GM12878 (cell line): ENCODE data around the gene POU5F2. TPM values are rescaled to one million over a fixed set of nuclear protein-coding genes. Genes with fewer than 3 reads are reported as not detected.

Source experiments
- ATAC-seq: fragments of 200-7000 bp; cut with Tn5 transposase; 3 replicates; pipeline ENCODE4 v1.9.1; 2020; ENCODE audit warnings: mild to moderate bottlenecking, moderate library complexity
- BruUV-seq: library from RNA; stranded (reverse); fragments of 400-500 nt; replicated peaks from 2 replicates; lab custom pipeline; 2021; lab: Mats Ljungman, UMichigan
- CTCF ChIA-PET: fragments of 300-600 bp; sonication (Branson Sonifier 250); formaldehyde crosslinking; extraction: SDS; loops from one replicate; lab custom pipeline; 2021; ENCODE audit warnings: inconsistent platforms; lab: Yijun Ruan, JAX
- POLR2A ChIA-PET: fragments of 350-600 bp; formaldehyde crosslinking; extraction: SDS; loops from one replicate; lab custom pipeline; 2021; ENCODE audit warnings: inconsistent platforms; lab: Charles Lee
- RAD21 ChIA-PET: fragments of 300-600 bp; sonication (Branson Sonifier 250); formaldehyde crosslinking; loops from one replicate; lab custom pipeline; 2023; ENCODE audit warnings: antibody characterized with exemption; ENCODE audit not compliant: unreplicated experiment; lab: Charles Lee
- SMC1A ChIA-PET: fragments of 300-600 bp; sonication (Branson Sonifier 250); formaldehyde crosslinking; loops from one replicate; lab custom pipeline; 2023; ENCODE audit not compliant: unreplicated experiment, uncharacterized antibody; lab: Charles Lee
- DNase-seq: peaks from one replicate; pipeline ENCODE4 v3.0.0-alpha.2; 2011; ENCODE audit warnings: low read depth, low spot score
- FAIRE-seq: peaks from 3 replicates; lab custom pipeline; 2011; peaks lifted over from hg19 to GRCh38; lab: Jason Lieb, UNC
- H2AFZ ChIP-seq: 2 replicates; pipeline ENCODE4 v1.6.0; 2011; ENCODE audit warnings: low read depth, low read length, control low read depth; ENCODE audit not compliant: control insufficient read depth
- H3K27ac ChIP-seq: 2 replicates; pipeline ENCODE4 v1.5.1; 2011; ENCODE audit warnings: control low read depth; ENCODE audit not compliant: control insufficient read depth, insufficient read depth
- H3K27me3 ChIP-seq, 2 experiments: replicated peaks in 1 of 2; 2 replicates each; pipeline versions ENCODE4 v1.6.0 to v1.6.1; 2011; ENCODE audit warnings: low read length in 1 of 2; ENCODE audit not compliant: control insufficient read depth in 2 of 2, insufficient read depth in 2 of 2
- H3K36me3 ChIP-seq, 2 experiments: 2 replicates each; pipeline ENCODE4 v1.5.1; 2011; ENCODE audit warnings: low read length in 1 of 2; ENCODE audit not compliant: control insufficient read depth in 2 of 2, insufficient read depth in 2 of 2
- H3K4me1 ChIP-seq: 2 replicates; pipeline ENCODE4 v1.6.1; 2011; ENCODE audit warnings: mild to moderate bottlenecking, low read length, moderate library complexity, mixed read lengths; ENCODE audit not compliant: control insufficient read depth, insufficient read depth
- H3K4me2 ChIP-seq: 2 replicates; pipeline ENCODE4 v1.6.0; 2011; ENCODE audit warnings: control low read depth; ENCODE audit not compliant: control insufficient read depth, insufficient read depth
- H3K4me3 ChIP-seq: fragments of 200-600 bp; sonication (generic); 2 replicates; pipeline ENCODE4 v1.5.1; 2016
- H3K79me2 ChIP-seq: 2 replicates; pipeline ENCODE4 v1.6.0; 2011; ENCODE audit warnings: low read length; ENCODE audit not compliant: control insufficient read depth, insufficient read depth
- H3K9ac ChIP-seq: 2 replicates; pipeline ENCODE4 v1.8.0; 2011; ENCODE audit warnings: low read length, control low read depth, mixed read lengths; ENCODE audit not compliant: control insufficient read depth, insufficient read depth
- H3K9me3 ChIP-seq: replicated peaks from 3 replicates; pipeline ENCODE4 v1.5.1; 2011; ENCODE audit warnings: mild to moderate bottlenecking, low read length; ENCODE audit not compliant: control insufficient read depth, insufficient read depth
- H4K20me1 ChIP-seq: 2 replicates; pipeline ENCODE4 v1.6.0; 2011; ENCODE audit not compliant: control insufficient read depth, insufficient read depth
- LARP7 ChIP-seq: fragments of 450-650 bp; IDR thresholded peaks from 2 replicates; pipeline ENCODE4 v1.6.1; 2017; ENCODE audit warnings: mild to moderate bottlenecking
- RB1 ChIP-seq: fragments of 450-650 bp; formaldehyde crosslinking; IDR thresholded peaks from 2 replicates; pipeline ENCODE4 v1.6.1; 2017; ENCODE audit warnings: mild to moderate bottlenecking, borderline replicate concordance
- RELA ChIP-seq: fragments of 450-650 bp; IDR thresholded peaks from 2 replicates; pipeline ENCODE4 v1.8.0; 2014; ENCODE audit warnings: borderline replicate concordance; ENCODE audit not compliant: partially characterized antibody
- SMAD1 ChIP-seq: fragments of 450-650 bp; IDR thresholded peaks from 2 replicates; pipeline ENCODE4 v1.6.1; 2018; ENCODE audit warnings: mild to moderate bottlenecking, low read depth; ENCODE audit not compliant: partially characterized antibody
- SUPT20H ChIP-seq: IDR thresholded peaks from 2 replicates; pipeline ENCODE4 v1.6.1; 2011; ENCODE audit warnings: low read depth, mild to moderate bottlenecking, low read length, moderate library complexity, borderline replicate concordance; ENCODE audit not compliant: control insufficient read depth
- in situ Hi-C: fragments of 300-500 bp; cut with MboI; formaldehyde crosslinking; loops from 9 replicates; pipeline ENCODE4 v1.14.3; 2018; ENCODE audit warnings: mixed read lengths
- intact Hi-C: fragments of 100-400 bp; cut with micrococcal nuclease; formaldehyde crosslinking; loops from one replicate; pipeline ENCODE4 v1.14.2; 2022; ENCODE audit not compliant: unreplicated experiment
- polyA plus RNA-seq, 11 experiments: library from polyadenylated mRNA; depleted of rRNA in 4 of 11; unstranded in 6 of 11; stranded (reverse) in 5 of 11; fragments of >200 nt; fragmentation: Nextera tagmentation in 4 of 11; fragmentation: Illumina TruSeq in 1 of 11; extraction: Ambion mirVana in 4 of 11; extraction: Trizol in 1 of 11; gene quantifications; 1 replicate in 1 of 11; 2 replicates in 10 of 11; pipeline versions ENCODE4 v1.2.1 to v1.2.3, GENCODE V29; 2011 to 2016; ENCODE audit warnings: inconsistent platforms in 2 of 11, missing spikeins in 2 of 11, low read depth in 1 of 11
- total RNA-seq, 4 experiments: library from RNA; depleted of rRNA in 3 of 4; stranded (reverse); fragments of >200 nt in 3 of 4; fragmentation: Illumina TruSeq in 1 of 4; extraction: Trizol in 1 of 4; gene quantifications; 2 replicates each; pipeline versions ENCODE4 v1.2.1 to v1.2.3, GENCODE V29; 2013 to 2021
- TF ChIP-seq, protein P1 (sequence below): IDR thresholded peaks from 2 replicates; pipeline ENCODE4 v1.6.1; 2012; ENCODE audit warnings: low read length, inconsistent platforms
- TF ChIP-seq, protein P2 (sequence below): fragments of 450-650 bp; IDR thresholded peaks from 2 replicates; pipeline ENCODE4 v1.6.1; 2017; ENCODE audit warnings: mild to moderate bottlenecking, low read depth, inconsistent platforms; ENCODE audit not compliant: poor library complexity, severe bottlenecking

Gene POU5F2
- total and polyA plus RNA-seq, 10 of the 15 experiments (the other 5 are each of a cell fraction or from before 2014, with no cell fraction given), result under 0.01 to 1.4 (median 0.28) TPM

DNA sequence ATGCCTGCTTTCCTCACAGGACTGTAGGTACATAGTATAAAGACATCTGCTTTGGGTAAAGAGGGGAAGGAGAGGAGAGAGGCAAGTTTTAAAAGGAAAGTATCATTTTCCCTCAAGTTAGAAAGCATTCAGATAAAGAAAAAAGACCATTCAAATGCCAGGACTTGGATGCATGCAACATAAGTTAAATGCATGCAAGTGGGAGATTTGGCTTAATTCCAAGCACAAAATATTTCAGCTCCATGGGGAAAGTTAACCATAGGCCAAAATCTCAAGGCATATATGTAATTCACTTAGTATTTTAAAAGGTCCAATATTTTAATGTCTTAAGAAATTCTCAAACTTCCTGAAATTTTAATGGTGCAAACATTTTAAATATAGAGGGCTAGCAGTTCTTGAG is 36.4 kb downstream of the POU5F2 start:
- no peak overlapping the region for H3K4me3 ChIP-seq
- no peak overlapping the region for H3K27ac ChIP-seq
- H4K20me1 ChIP-seq, result no peaks in the 10 kb centered on the region
- no peak overlapping the region for H3K9ac ChIP-seq
- SMC1A ChIA-PET, result no interaction called here
- no peak for ATAC-seq
- TF ChIP-seq SMAD1, result no peak
- no peak for TF ChIP-seq RELA
- TF ChIP-seq, protein P1, sequence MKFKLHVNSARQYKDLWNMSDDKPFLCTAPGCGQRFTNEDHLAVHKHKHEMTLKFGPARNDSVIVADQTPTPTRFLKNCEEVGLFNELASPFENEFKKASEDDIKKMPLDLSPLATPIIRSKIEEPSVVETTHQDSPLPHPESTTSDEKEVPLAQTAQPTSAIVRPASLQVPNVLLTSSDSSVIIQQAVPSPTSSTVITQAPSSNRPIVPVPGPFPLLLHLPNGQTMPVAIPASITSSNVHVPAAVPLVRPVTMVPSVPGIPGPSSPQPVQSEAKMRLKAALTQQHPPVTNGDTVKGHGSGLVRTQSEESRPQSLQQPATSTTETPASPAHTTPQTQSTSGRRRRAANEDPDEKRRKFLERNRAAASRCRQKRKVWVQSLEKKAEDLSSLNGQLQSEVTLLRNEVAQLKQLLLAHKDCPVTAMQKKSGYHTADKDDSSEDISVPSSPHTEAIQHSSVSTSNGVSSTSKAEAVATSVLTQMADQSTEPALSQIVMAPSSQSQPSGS, result no peak
- TF ChIP-seq RB1, result no peak
- TF ChIP-seq LARP7, result no peak
- TF ChIP-seq, protein P2, sequence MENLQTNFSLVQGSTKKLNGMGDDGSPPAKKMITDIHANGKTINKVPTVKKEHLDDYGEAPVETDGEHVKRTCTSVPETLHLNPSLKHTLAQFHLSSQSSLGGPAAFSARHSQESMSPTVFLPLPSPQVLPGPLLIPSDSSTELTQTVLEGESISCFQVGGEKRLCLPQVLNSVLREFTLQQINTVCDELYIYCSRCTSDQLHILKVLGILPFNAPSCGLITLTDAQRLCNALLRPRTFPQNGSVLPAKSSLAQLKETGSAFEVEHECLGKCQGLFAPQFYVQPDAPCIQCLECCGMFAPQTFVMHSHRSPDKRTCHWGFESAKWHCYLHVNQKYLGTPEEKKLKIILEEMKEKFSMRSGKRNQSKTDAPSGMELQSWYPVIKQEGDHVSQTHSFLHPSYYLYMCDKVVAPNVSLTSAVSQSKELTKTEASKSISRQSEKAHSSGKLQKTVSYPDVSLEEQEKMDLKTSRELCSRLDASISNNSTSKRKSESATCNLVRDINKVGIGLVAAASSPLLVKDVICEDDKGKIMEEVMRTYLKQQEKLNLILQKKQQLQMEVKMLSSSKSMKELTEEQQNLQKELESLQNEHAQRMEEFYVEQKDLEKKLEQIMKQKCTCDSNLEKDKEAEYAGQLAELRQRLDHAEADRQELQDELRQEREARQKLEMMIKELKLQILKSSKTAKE, result no peak
- no peak for TF ChIP-seq SUPT20H
- TF ChIP-seq, all 136 proteins: peak for 0
- intact Hi-C loops (no loop called here), in situ Hi-C loops (no loop called here)
- CTCF ChIA-PET, result no interaction called here
- Histone ChIP-seq H3K36me3 (no peaks in the 10 kb centered on the region), H3K4me1 (no peaks in the 10 kb centered on the region), H3K9me3 (no peaks in the 10 kb centered on the region), H3K27me3 (no peaks in the 10 kb centered on the region), H2AFZ (no peak overlapping the region), H3K79me2 (no peaks in the 10 kb centered on the region), H3K4me2 (no peak overlapping the region)
- no peak for DNase-seq
- RAD21 ChIA-PET, result no interaction called here
- POLR2A ChIA-PET, result no interaction called here
- no peak for FAIRE-seq
- BruUV-seq, result no TSS peak
